Caco-2 (cell line): ENCODE results near the gene PWP1. TPM values are rescaled to one million over a fixed set of nuclear protein-coding genes. Genes with fewer than 3 reads are reported as not detected.

Experiments
- BruUV-seq: library from RNA; stranded (reverse); fragments of 400-500 nt; replicated peaks from 2 replicates; lab custom pipeline; 2021; lab: Mats Ljungman, UMichigan
- CTCF ChIA-PET: fragments of 300-600 bp; sonication (Branson Sonifier 250); formaldehyde crosslinking; loops from one replicate; lab custom pipeline; 2022; ENCODE audit warnings: antibody characterized with exemption; lab: Charles Lee
- POLR2A ChIA-PET: fragments of 300-600 bp; sonication (Branson Sonifier 250); formaldehyde crosslinking; loops from one replicate; lab custom pipeline; 2022; ENCODE audit warnings: antibody characterized with exemption; lab: Charles Lee
- DNase-seq, 2 experiments: peaks; one replicate each; pipeline versions ENCODE4 v3.0.0 to v3.0.0-alpha.2; 2020 to 2022
- H3K27me3 ChIP-seq: replicated peaks from 2 replicates; pipeline ENCODE4 v1.6.0; 2011; ENCODE audit warnings: low read length; ENCODE audit not compliant: control insufficient read depth, insufficient read depth
- H3K36me3 ChIP-seq: 2 replicates; pipeline ENCODE4 v1.5.1; 2011; ENCODE audit warnings: low read length; ENCODE audit not compliant: control insufficient read depth, insufficient read depth
- H3K4me1 ChIP-seq: fragments of 250-450 bp; sonication (Bioruptor Pico); 2 replicates; pipeline ENCODE4 v1.5.1; 2020; ENCODE audit warnings: mild to moderate bottlenecking
- H3K4me3 ChIP-seq: 2 replicates; pipeline ENCODE4 v1.5.1; 2011; ENCODE audit warnings: low read depth, mild to moderate bottlenecking, control low read depth, low read length
- H3K9me3 ChIP-seq: fragments of 250-450 bp; sonication (Bioruptor Pico); 2 replicates; pipeline ENCODE4 v1.5.1; 2020; ENCODE audit warnings: mild to moderate bottlenecking, moderate library complexity
- H3K27ac Mint-ChIP-seq: one replicate; pipeline ENCODE4 v1.8.0; 2022; ENCODE audit warnings: mixed read lengths; ENCODE audit not compliant: unreplicated experiment
- H3K27me3 Mint-ChIP-seq: one replicate; pipeline ENCODE4 v1.8.0; 2022; ENCODE audit warnings: mixed read lengths; ENCODE audit not compliant: insufficient read depth, unreplicated experiment
- H3K36me3 Mint-ChIP-seq: one replicate; pipeline ENCODE4 v1.8.0; 2022; ENCODE audit warnings: mild to moderate bottlenecking, mixed read lengths; ENCODE audit not compliant: insufficient read depth, unreplicated experiment
- H3K4me1 Mint-ChIP-seq: one replicate; pipeline ENCODE4 v1.8.0; 2022; ENCODE audit warnings: low read depth, mixed read lengths; ENCODE audit not compliant: unreplicated experiment
- H3K4me3 Mint-ChIP-seq: one replicate; pipeline ENCODE4 v1.8.0; 2022; ENCODE audit warnings: mild to moderate bottlenecking, moderate library complexity, mixed read lengths; ENCODE audit not compliant: unreplicated experiment
- H3K9me3 Mint-ChIP-seq: one replicate; pipeline ENCODE4 v1.8.0; 2022; ENCODE audit warnings: mixed read lengths; ENCODE audit not compliant: unreplicated experiment
- CTCF ChIP-seq, 2 experiments: fragments of 200-600 bp in 1 of 2; IDR thresholded peaks; 1 replicate in 1 of 2; 2 replicates in 1 of 2; pipeline versions ENCODE4 v1.5.1 to v1.8.0; 2011 to 2022; ENCODE audit warnings: antibody characterized with exemption in 1 of 2, control low read depth in 1 of 2, inconsistent platforms in 1 of 2, low read depth in 1 of 2, low read length in 1 of 2, mild to moderate bottlenecking in 1 of 2, moderate library complexity in 1 of 2; ENCODE audit not compliant: insufficient read depth in 1 of 2, severe bottlenecking in 1 of 2, unreplicated experiment in 1 of 2
- intact Hi-C: fragments of 100-400 bp; cut with micrococcal nuclease; formaldehyde crosslinking; loops from one replicate; pipeline ENCODE4 v1.10.0; 2022; ENCODE audit not compliant: unreplicated experiment
- total RNA-seq: library from RNA; stranded (reverse); gene quantifications from 2 replicates; pipeline ENCODE4 v1.2.3, GENCODE V29; 2022

The PWP1 gene
- total RNA-seq, 1 experiment from 2014 or later: 44.6 TPM

DNA sequence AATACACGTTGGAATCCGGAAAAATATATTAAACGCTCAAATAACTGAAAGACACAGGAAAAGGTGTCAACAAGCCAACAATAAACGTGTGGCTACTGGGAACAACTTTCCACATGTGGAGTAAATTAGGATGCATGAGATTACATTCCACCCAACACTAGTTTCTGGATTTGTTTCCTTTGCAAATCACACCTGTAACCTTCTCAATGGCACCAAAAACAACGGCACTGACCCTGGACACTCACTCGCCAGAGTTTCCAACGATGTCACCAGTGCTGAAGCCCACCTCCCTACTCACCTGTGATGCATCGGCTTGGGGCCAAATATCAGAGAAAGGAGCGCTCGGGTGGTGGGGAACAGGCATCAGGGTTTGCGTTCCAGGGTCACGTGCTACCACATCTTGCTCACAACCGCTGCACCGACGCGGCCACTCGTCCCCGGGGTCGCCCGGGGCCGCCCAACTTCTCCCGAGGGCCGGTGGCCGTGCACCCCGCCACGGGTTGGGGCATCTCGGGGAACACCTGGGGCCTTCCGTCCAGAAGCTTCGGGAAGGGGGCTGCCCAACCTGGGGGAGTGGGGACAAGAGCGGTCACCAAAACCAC lies 74.7 kb downstream of the PWP1 start:
- no peaks in the 10 kb centered on the region for H3K4me1 ChIP-seq
- POLR2A ChIA-PET: no interaction called here
- Mint-ChIP-seq H3K36me3 (peaks cover 21% of the 10 kb centered on the region), H3K4me3 (peak overlapping the region; percentile 83), H3K27me3 (no peaks in the 10 kb centered on the region), H3K9me3 (no peaks in the 10 kb centered on the region), H3K27ac (peak overlapping the region; percentile 84), H3K4me1 (peaks cover 6% of the 10 kb centered on the region)
- BruUV-seq: no TSS peak
- no peaks in the 10 kb centered on the region for H3K9me3 ChIP-seq
- peaks cover 1% of the 10 kb centered on the region; the same call in 1 of the 2 replicates for H3K36me3 ChIP-seq
- intact Hi-C loops: no loop called here
- CTCF ChIA-PET: no interaction called here
- peak in 1 of 2 experiments; percentile 48 for DNase-seq
- peak overlapping the region; percentile 85 for H3K4me3 ChIP-seq
- no peaks in the 10 kb centered on the region for H3K27me3 ChIP-seq
- no peak for TF ChIP-seq CTCF (IDR thresholded peaks at IDR 0.05; ENCODE audit: insufficient read depth in 1 of 2, low read depth in 1 of 2, low read length in 1 of 2, severe bottlenecking in 1 of 2, unreplicated experiment in 1 of 2)

DNA sequence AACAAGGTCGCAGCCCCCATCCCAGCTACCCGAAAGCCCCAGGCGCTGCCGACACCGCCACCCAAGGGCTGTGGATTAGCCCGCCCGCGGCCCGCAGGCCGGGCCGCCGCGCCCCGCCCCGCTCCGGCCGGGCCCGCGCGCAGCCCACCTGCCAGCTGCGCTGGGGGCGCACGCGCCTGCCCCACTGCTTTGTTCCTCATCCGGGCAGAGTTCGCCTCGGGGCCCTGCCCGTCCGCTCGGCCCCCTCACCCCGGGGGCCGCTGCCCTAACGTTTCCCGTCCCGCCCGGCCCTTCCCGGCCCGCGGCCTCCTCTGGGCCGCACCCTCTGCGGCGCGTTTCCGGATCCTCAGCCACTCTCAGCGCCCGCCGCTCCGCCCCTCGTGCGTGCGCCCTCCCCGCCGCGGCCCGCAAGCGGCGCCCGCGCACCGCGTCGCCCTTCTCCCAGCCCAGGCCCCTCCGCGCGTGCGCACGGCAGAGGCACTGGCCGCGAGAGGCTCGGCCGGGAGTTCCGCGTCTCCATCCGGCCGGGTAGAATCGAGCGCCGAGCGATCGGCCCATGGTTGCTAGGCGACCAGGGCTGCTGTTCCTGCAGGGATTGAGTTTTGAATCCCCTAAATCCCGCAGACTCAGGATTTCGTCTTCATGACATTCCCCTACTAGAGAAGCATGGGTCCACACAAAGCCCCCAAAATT lies 75.4 kb downstream of the PWP1 start, which contains the start of gene PRDM4:
Gene PRDM4 (minus strand): TSS at position 329 of the 693 bp plus-strand sequence. CDS start 622 bp downstream, outside the sequence.
- Mint-ChIP-seq H3K27ac (peak within 1 kb of the TSS; percentile 84), H3K9me3 (no peaks in the 10 kb centered on the region), H3K36me3 (peaks cover 17% of the 10 kb centered on the region), H3K4me1 (peaks cover 6% of the 10 kb centered on the region), H3K4me3 (peak within 1 kb of the TSS; percentile 83), H3K27me3 (no peaks in the 10 kb centered on the region)
- DNase-seq: peak; percentile 91 to 96
- POLR2A ChIA-PET: no interaction called here
- Histone ChIP-seq H3K4me3 (peak within 1 kb of the TSS; percentile 85), H3K27me3 (no peaks in the 10 kb centered on the region), H3K4me1 (no peaks in the 10 kb centered on the region), H3K36me3 (peaks cover 1% of the 10 kb centered on the region; the same call in 1 of the 2 replicates), H3K9me3 (no peaks in the 10 kb centered on the region)
- peak in 1 of 2 experiments; percentile 12 for TF ChIP-seq CTCF (IDR thresholded peaks at IDR 0.05; ENCODE audit: insufficient read depth in 1 of 2, low read depth in 1 of 2, low read length in 1 of 2, severe bottlenecking in 1 of 2, unreplicated experiment in 1 of 2)
- intact Hi-C loops: loop anchor here (1.0 kb wide), 1 partner anchor 124 kb away; no protein-coding TSS in a partner anchor
- CTCF ChIA-PET: no interaction called here
- BruUV-seq: no TSS peak

GRCh38 chr12:107761502-107761904 lies 75.9 kb downstream of the PWP1 start:
- Histone ChIP-seq H3K9me3 (no peaks in the 10 kb centered on the region), H3K4me3 (peak overlapping the region; percentile 71), H3K4me1 (no peaks in the 10 kb centered on the region), H3K27me3 (no peaks in the 10 kb centered on the region), H3K36me3 (peaks cover 1% of the 10 kb centered on the region; the same call in 1 of the 2 replicates)
- no peak for TF ChIP-seq CTCF (IDR thresholded peaks at IDR 0.05; ENCODE audit: insufficient read depth in 1 of 2, low read depth in 1 of 2, low read length in 1 of 2, severe bottlenecking in 1 of 2, unreplicated experiment in 1 of 2)
- DNase-seq: peak in 1 of 2 experiments; percentile 16
- Mint-ChIP-seq H3K4me1 (peaks cover 6% of the 10 kb centered on the region), H3K4me3 (peak overlapping the region; percentile 83), H3K27me3 (no peaks in the 10 kb centered on the region), H3K9me3 (no peaks in the 10 kb centered on the region), H3K36me3 (peaks cover 11% of the 10 kb centered on the region), H3K27ac (peak overlapping the region; percentile 84)
- CTCF ChIA-PET: interaction anchor here (0.6 kb wide), 1 partner anchor 124 kb away, joined by 3 read pairs; no protein-coding TSS in a partner anchor
- no TSS peak for BruUV-seq
- POLR2A ChIA-PET: no interaction called here
- intact Hi-C loops: loop anchor here (1.0 kb wide), 1 partner anchor 124 kb away; no protein-coding TSS in a partner anchor
